Measurements from ENCODE around the gene MAGI2.

DNA sequence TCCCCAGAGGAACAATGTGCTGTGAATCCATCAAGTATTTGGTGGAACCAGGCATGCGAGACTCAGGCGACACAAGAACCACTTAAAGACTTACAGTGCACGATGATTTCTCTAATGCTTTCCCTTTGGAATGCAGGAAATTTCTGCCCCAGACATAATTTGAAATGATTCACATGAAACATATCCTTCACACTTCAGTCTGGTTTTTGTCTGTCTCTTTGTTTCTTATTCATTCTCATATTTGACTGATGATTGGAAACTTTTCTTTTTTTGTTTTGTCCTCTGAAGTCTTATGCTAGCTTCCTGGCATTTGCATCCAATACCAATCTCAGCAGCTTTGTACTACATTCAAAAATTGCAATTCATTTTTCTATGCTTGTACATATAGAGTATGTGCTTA lies 1152.1 kb downstream of the MAGI2 start:
- TF ChIP-seq, protein P1, sequence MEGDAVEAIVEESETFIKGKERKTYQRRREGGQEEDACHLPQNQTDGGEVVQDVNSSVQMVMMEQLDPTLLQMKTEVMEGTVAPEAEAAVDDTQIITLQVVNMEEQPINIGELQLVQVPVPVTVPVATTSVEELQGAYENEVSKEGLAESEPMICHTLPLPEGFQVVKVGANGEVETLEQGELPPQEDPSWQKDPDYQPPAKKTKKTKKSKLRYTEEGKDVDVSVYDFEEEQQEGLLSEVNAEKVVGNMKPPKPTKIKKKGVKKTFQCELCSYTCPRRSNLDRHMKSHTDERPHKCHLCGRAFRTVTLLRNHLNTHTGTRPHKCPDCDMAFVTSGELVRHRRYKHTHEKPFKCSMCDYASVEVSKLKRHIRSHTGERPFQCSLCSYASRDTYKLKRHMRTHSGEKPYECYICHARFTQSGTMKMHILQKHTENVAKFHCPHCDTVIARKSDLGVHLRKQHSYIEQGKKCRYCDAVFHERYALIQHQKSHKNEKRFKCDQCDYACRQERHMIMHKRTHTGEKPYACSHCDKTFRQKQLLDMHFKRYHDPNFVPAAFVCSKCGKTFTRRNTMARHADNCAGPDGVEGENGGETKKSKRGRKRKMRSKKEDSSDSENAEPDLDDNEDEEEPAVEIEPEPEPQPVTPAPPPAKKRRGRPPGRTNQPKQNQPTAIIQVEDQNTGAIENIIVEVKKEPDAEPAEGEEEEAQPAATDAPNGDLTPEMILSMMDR (IDR thresholded peaks at IDR 0.05; ENCODE audit: insufficient read depth, low read length, poor library complexity, severe bottlenecking), result no peak
- no peak for TF ChIP-seq EZH2phosphoT487 (conservative IDR thresholded peaks at IDR 0.05; ENCODE audit: low read length)
